ENCODE results near the gene DNM3. TPM values are rescaled to one million over a fixed set of nuclear protein-coding genes. Genes with fewer than 3 reads are reported as not detected.
"Not testable (repeated sequence)": the region's sequence is repeated elsewhere in the genome, so short reads cannot be mapped to it uniquely, and the experiment has no call there.

Gene DNM3
- total RNA-seq, 1 donor from 2014 or later: 4.7 TPM

DNA sequence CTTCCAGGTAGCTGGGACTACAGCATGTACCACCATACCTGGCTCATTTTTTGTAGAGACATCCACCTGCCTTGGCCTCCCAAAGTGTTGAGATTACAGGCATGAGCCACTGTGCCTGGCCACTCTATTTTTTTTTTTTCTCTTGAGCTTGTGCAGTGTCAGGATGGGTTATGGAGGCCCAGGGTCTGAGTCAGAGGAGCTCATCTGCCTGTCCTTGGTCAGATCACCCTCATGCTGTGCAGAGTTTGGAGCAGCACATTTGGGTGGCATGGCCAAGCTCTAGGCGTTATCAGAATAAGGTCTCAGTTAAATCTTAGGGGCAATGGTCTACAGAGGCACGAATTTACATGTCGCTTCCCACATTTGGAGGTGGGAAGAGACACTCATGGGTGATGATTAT, 43.0 kb upstream of the DNM3 start:
- H4K20me1 ChIP-seq (ENCODE audit: insufficient read depth, low read length): no peaks in the 10 kb centered on the region
- Mint-ChIP-seq H3K4me3 (ENCODE audit: unreplicated experiment) (no peak overlapping the region), H3K36me3 (ENCODE audit: low read depth, unreplicated experiment) (peaks cover 13% of the 10 kb centered on the region), H3K9me3 (ENCODE audit: unreplicated experiment) (no peaks in the 10 kb centered on the region), H3K4me1 (ENCODE audit: low read depth, unreplicated experiment) (peaks cover 14% of the 10 kb centered on the region), H3K27ac (ENCODE audit: unreplicated experiment) (no peak overlapping the region), H3K27me3 (ENCODE audit: low read depth, unreplicated experiment) (no peaks in the 10 kb centered on the region)
- DNase-seq (ENCODE audit: low read depth) (no peak), FAIRE-seq (no peak)
- peaks cover 12% of the 10 kb centered on the region for H3K4me1 ChIP-seq (ENCODE audit: insufficient read depth, low read length)
- H3K4me2 ChIP-seq (ENCODE audit: low read length): no peak overlapping the region
- H3K9ac ChIP-seq (ENCODE audit: low read length): no peak overlapping the region
- peaks cover 27% of the 10 kb centered on the region for H3K36me3 ChIP-seq (ENCODE audit: insufficient read depth, low read length)
- no peak overlapping the region for H3K27ac ChIP-seq (ENCODE audit: low read depth, low read length)
- H3K9me3 ChIP-seq (ENCODE audit: insufficient read depth, low read depth, low read length): no peaks in the 10 kb centered on the region
- H3K27me3 ChIP-seq (ENCODE audit: insufficient read depth, low read length): no peaks in the 10 kb centered on the region
- H2AFZ ChIP-seq (ENCODE audit: low read depth, low read length): no peak overlapping the region
- TF ChIP-seq CTCF (IDR thresholded peaks at IDR 0.05; ENCODE audit: insufficient read depth, low read depth, low read length): no peak
- TF ChIP-seq EZH2 (IDR thresholded peaks at IDR 0.05; ENCODE audit: insufficient read depth, low read length): no peak
- H3K4me3 ChIP-seq (ENCODE audit: insufficient read depth, low read depth, low read length): no peak overlapping the region
- H3K79me2 ChIP-seq (ENCODE audit: insufficient read depth, low read length): peaks cover 3% of the 10 kb centered on the region

DNA sequence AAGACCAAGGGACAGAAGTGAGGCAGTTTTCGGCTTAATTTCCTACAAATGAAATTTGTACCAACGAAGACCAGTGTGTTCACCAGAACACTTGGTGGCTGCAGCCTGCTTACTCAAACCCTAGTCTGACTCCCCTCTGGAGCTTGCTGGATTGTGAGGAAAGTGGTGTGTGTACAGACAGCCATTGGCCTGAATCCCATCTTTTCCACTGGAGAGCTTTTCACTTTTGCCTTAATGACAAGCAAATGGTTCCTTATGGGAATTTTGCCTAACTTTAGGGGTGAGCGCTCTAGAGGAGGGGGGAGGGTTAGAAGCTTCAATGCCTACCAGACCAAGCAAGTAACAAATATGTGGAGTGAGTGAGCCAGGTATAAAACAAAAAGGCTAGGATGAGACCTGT, 42.5 kb upstream of the DNM3 start:
- Mint-ChIP-seq H3K27ac (ENCODE audit: unreplicated experiment) (no peak overlapping the region), H3K27me3 (ENCODE audit: low read depth, unreplicated experiment) (no peaks in the 10 kb centered on the region), H3K36me3 (ENCODE audit: low read depth, unreplicated experiment) (peaks cover 13% of the 10 kb centered on the region), H3K9me3 (ENCODE audit: unreplicated experiment) (no peaks in the 10 kb centered on the region), H3K4me3 (ENCODE audit: unreplicated experiment) (no peak overlapping the region), H3K4me1 (ENCODE audit: low read depth, unreplicated experiment) (peaks cover 11% of the 10 kb centered on the region)
- Histone ChIP-seq H3K4me2 (ENCODE audit: low read length) (no peak overlapping the region), H2AFZ (ENCODE audit: low read depth, low read length) (no peak overlapping the region), H4K20me1 (ENCODE audit: insufficient read depth, low read length) (no peaks in the 10 kb centered on the region), H3K4me3 (ENCODE audit: insufficient read depth, low read depth, low read length) (no peak overlapping the region), H3K27ac (ENCODE audit: low read depth, low read length) (no peak overlapping the region), H3K4me1 (ENCODE audit: insufficient read depth, low read length) (peaks cover 9% of the 10 kb centered on the region), H3K36me3 (ENCODE audit: insufficient read depth, low read length) (peaks cover 27% of the 10 kb centered on the region), H3K9me3 (ENCODE audit: insufficient read depth, low read depth, low read length) (no peaks in the 10 kb centered on the region), H3K79me2 (ENCODE audit: insufficient read depth, low read length) (peaks cover 3% of the 10 kb centered on the region), H3K9ac (ENCODE audit: low read length) (no peak overlapping the region), H3K27me3 (ENCODE audit: insufficient read depth, low read length) (no peaks in the 10 kb centered on the region)
- no peak for FAIRE-seq
- DNase-seq (ENCODE audit: low read depth): no peak
- TF ChIP-seq EZH2 (IDR thresholded peaks at IDR 0.05; ENCODE audit: insufficient read depth, low read length): no peak
- no peak for TF ChIP-seq CTCF (IDR thresholded peaks at IDR 0.05; ENCODE audit: insufficient read depth, low read depth, low read length)

- FAIRE-seq: no peak
- Histone ChIP-seq H3K4me3 (ENCODE audit: insufficient read depth, low read depth, low read length) (no peak overlapping the region), H4K20me1 (ENCODE audit: insufficient read depth, low read length) (no peaks in the 10 kb centered on the region), H3K9me3 (ENCODE audit: insufficient read depth, low read depth, low read length) (no peaks in the 10 kb centered on the region), H2AFZ (ENCODE audit: low read depth, low read length) (no peak overlapping the region), H3K27ac (ENCODE audit: low read depth, low read length) (no peak overlapping the region), H3K4me1 (ENCODE audit: insufficient read depth, low read length) (peaks cover 5% of the 10 kb centered on the region), H3K36me3 (ENCODE audit: insufficient read depth, low read length) (peaks cover 27% of the 10 kb centered on the region), H3K4me2 (ENCODE audit: low read length) (no peak overlapping the region), H3K27me3 (ENCODE audit: insufficient read depth, low read length) (no peaks in the 10 kb centered on the region), H3K9ac (ENCODE audit: low read length) (no peak overlapping the region), H3K79me2 (ENCODE audit: insufficient read depth, low read length) (peaks cover 3% of the 10 kb centered on the region)
- no peaks in the 10 kb centered on the region for H3K9me3 Mint-ChIP-seq (ENCODE audit: unreplicated experiment)
- peaks cover 7% of the 10 kb centered on the region for H3K4me1 Mint-ChIP-seq (ENCODE audit: low read depth, unreplicated experiment)
- DNase-seq (ENCODE audit: low read depth): no peak
- no peaks in the 10 kb centered on the region for H3K27me3 Mint-ChIP-seq (ENCODE audit: low read depth, unreplicated experiment)
- H3K36me3 Mint-ChIP-seq (ENCODE audit: low read depth, unreplicated experiment): peaks cover 13% of the 10 kb centered on the region
- H3K27ac Mint-ChIP-seq (ENCODE audit: unreplicated experiment): no peak overlapping the region
- no peak overlapping the region for H3K4me3 Mint-ChIP-seq (ENCODE audit: unreplicated experiment)
- TF ChIP-seq CTCF (IDR thresholded peaks at IDR 0.05; ENCODE audit: insufficient read depth, low read depth, low read length): no peak
- TF ChIP-seq EZH2 (IDR thresholded peaks at IDR 0.05; ENCODE audit: insufficient read depth, low read length): no peak
Observed at GRCh38 chr1:171799166-171799565, 42.1 kb upstream of the DNM3 start.

- H3K79me2 ChIP-seq (ENCODE audit: insufficient read depth, low read length); FAIRE-seq: not testable (repeated sequence)
Observed at GRCh38 chr1:171799698-171800097, 41.6 kb upstream of the DNM3 start.

More at GRCh38 chr1:171799698-171800097, 41.6 kb upstream of the DNM3 start:
- not testable (repeated sequence) for H3K4me1 Mint-ChIP-seq (ENCODE audit: low read depth, unreplicated experiment); H3K4me2 ChIP-seq (ENCODE audit: low read length); H3K4me1 ChIP-seq (ENCODE audit: insufficient read depth, low read length); H3K9me3 ChIP-seq (ENCODE audit: insufficient read depth, low read depth, low read length); H3K9me3 Mint-ChIP-seq (ENCODE audit: unreplicated experiment); H3K9ac ChIP-seq (ENCODE audit: low read length); H3K36me3 Mint-ChIP-seq (ENCODE audit: low read depth, unreplicated experiment); H3K27ac ChIP-seq (ENCODE audit: low read depth, low read length); H3K27me3 ChIP-seq (ENCODE audit: insufficient read depth, low read length); DNase-seq (ENCODE audit: low read depth); H3K27me3 Mint-ChIP-seq (ENCODE audit: low read depth, unreplicated experiment); H3K27ac Mint-ChIP-seq (ENCODE audit: unreplicated experiment); H3K4me3 Mint-ChIP-seq (ENCODE audit: unreplicated experiment); H2AFZ ChIP-seq (ENCODE audit: low read depth, low read length); H4K20me1 ChIP-seq (ENCODE audit: insufficient read depth, low read length); H3K4me3 ChIP-seq (ENCODE audit: insufficient read depth, low read depth, low read length)
- H3K36me3 ChIP-seq (ENCODE audit: insufficient read depth, low read length): peaks cover 27% of the 10 kb centered on the region
